Stimulated activated memory B cell treated with anti-CD40 and anti-IgM and Interleukin-4, amounts not matched to agents 10 μg/mL and 1 μg/mL and 100 μg/mL, for 72 hours (primary cell): Measurements from ENCODE around the gene TNXB.
A peak's percentile ranks its signal among the peaks of the same experiment; 100 is the strongest.

ENCODE experiments used
- ATAC-seq: fragments of 150-1000 bp; cut with Tn5 transposase; 2 replicates; pipeline ENCODE4 v1.10.0; 2021
- H3K27ac Mint-ChIP-seq: one replicate; pipeline ENCODE4 v1.8.0; 2022; ENCODE audit warnings: mild to moderate bottlenecking, mixed read lengths
- H3K27me3 Mint-ChIP-seq: one replicate; pipeline ENCODE4 v1.8.0; 2022; ENCODE audit warnings: mixed read lengths
- H3K36me3 Mint-ChIP-seq: one replicate; pipeline ENCODE4 v1.8.0; 2022; ENCODE audit warnings: mixed read lengths
- H3K4me1 Mint-ChIP-seq: one replicate; pipeline ENCODE4 v1.8.0; 2022; ENCODE audit warnings: mixed read lengths
- H3K4me3 Mint-ChIP-seq: one replicate; pipeline ENCODE4 v1.8.0; 2022; ENCODE audit warnings: mild to moderate bottlenecking, moderate library complexity, mixed read lengths
- H3K9me3 Mint-ChIP-seq: one replicate; pipeline ENCODE4 v1.8.0; 2022; ENCODE audit warnings: mixed read lengths

TNXB gene

GRCh38 chr6:32086661-32087573 lies 22.2 kb downstream of the TNXB start:
- peak overlapping the region; percentile 27 for H3K4me3 Mint-ChIP-seq
- peak; percentile 86 for ATAC-seq
- H3K9me3 Mint-ChIP-seq: no peaks in the 10 kb centered on the region
- peaks cover 62% of the 10 kb centered on the region for H3K27me3 Mint-ChIP-seq
- H3K36me3 Mint-ChIP-seq: no peaks in the 10 kb centered on the region
- peaks cover 20% of the 10 kb centered on the region for H3K4me1 Mint-ChIP-seq
- no peak overlapping the region for H3K27ac Mint-ChIP-seq

GRCh38 chr6:32085759-32086459 lies 23.2 kb downstream of the TNXB start:
- no peak overlapping the region for H3K27ac Mint-ChIP-seq
- peaks cover 20% of the 10 kb centered on the region for H3K4me1 Mint-ChIP-seq
- no peaks in the 10 kb centered on the region for H3K9me3 Mint-ChIP-seq
- H3K4me3 Mint-ChIP-seq: peak overlapping the region; percentile 3
- H3K36me3 Mint-ChIP-seq: no peaks in the 10 kb centered on the region
- peaks cover 70% of the 10 kb centered on the region for H3K27me3 Mint-ChIP-seq
- no peak for ATAC-seq

GRCh38 chr6:32084780-32085179 lies 24.4 kb downstream of the TNXB start:
- H3K4me1 Mint-ChIP-seq: peaks cover 20% of the 10 kb centered on the region
- no peak overlapping the region for H3K27ac Mint-ChIP-seq
- H3K27me3 Mint-ChIP-seq: peaks cover 73% of the 10 kb centered on the region
- no peaks in the 10 kb centered on the region for H3K9me3 Mint-ChIP-seq
- H3K36me3 Mint-ChIP-seq: no peaks in the 10 kb centered on the region
- no peak overlapping the region for H3K4me3 Mint-ChIP-seq
- no peak for ATAC-seq

DNA sequence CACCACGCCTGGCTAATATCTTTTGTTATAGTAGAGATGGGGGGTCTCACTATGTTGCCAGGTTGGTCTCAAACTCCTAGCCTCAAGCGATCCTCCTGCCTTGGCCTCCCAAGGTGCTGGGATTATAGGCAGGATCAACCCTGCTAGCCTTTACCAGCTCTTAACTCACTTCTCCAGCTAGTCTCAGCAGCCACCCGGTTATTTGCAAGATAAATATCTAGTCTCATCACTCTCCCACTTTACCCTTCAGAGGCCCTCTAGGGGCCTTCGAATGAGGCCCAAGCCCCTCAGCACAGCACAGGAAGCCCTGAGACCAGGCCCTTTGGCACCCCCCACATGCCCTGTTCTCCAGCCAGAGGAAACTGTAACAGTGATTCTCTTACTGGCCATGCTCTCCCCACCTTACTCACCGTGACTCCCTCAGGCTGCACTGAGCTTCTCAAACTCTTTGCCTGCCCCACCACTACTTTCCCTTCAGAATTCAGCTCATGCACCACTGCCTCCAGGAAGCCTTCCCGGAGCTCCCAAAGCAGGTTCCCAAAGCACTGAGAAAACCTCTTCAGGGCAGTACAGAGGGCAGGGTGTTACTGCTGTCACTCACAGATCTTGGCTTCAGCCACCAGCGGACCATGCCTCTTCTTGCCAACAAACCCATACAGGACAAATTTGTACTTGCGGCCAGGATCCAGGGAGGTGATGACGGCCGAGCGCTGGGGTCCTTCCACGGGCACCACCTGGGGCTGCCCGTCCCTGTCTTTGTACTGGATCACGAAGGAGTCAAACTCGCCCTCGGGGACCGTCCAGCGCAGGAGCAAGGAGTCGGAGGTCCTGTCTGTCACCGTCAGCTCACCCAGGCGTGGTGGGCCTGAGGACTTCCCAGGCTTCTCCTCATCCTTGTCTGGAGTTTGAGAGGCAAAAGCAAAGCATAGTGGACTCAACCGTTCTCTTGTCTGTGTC lies 25.0 kb downstream of the TNXB start:
- Mint-ChIP-seq H3K9me3 (no peaks in the 10 kb centered on the region), H3K4me3 (no peak overlapping the region), H3K27ac (no peak overlapping the region), H3K36me3 (no peaks in the 10 kb centered on the region), H3K27me3 (peaks cover 66% of the 10 kb centered on the region), H3K4me1 (peaks cover 20% of the 10 kb centered on the region)
- ATAC-seq: no peak

DNA sequence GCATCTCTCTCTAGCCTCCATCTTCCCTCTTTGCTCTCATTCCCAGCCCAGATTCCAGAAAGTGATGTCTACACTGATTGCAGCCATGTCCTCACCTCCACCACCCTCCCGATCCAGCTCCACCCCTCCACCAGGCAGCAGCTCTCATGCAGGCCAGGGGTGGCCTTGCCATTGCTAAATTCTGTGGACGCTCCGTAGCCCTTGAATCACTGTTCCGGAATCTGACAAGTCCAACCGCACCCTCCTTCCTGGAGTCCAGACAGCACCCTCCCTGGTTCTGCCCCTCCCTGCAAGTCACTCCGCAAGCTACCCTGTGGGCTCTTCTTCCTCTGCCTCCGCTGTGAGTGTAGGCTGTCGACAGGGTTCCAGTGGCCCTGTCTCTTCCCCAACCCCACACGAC lies 26.2 kb downstream of the TNXB start:
- no peaks in the 10 kb centered on the region for H3K36me3 Mint-ChIP-seq
- no peak overlapping the region for H3K27ac Mint-ChIP-seq
- H3K9me3 Mint-ChIP-seq: no peaks in the 10 kb centered on the region
- H3K4me1 Mint-ChIP-seq: peaks cover 20% of the 10 kb centered on the region
- no peak overlapping the region for H3K4me3 Mint-ChIP-seq
- ATAC-seq: no peak
- H3K27me3 Mint-ChIP-seq: peaks cover 62% of the 10 kb centered on the region

DNA sequence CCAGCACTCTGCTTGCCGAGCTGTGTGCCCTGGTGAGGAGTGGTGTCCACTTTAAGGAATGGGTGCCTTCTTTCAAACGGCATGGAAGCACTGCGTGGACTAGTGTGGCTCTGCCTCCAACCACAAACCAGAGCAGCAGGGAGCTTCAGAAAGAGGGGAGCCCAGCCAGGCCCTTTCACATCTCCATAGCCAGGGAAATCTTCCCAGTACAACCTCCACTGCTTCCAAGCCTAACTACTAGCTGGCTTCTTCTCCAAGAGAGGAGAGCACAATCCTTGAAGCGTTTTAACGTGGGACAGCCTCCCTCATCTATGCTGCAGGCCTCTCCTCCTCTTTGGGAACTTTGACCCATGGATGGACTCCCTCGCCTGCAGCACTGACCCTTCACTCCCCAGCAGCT lies 26.7 kb downstream of the TNXB start:
- H3K9me3 Mint-ChIP-seq: no peaks in the 10 kb centered on the region
- peaks cover 20% of the 10 kb centered on the region for H3K4me1 Mint-ChIP-seq
- no peak overlapping the region for H3K4me3 Mint-ChIP-seq
- no peaks in the 10 kb centered on the region for H3K36me3 Mint-ChIP-seq
- no peak for ATAC-seq
- H3K27me3 Mint-ChIP-seq: peaks cover 62% of the 10 kb centered on the region
- no peak overlapping the region for H3K27ac Mint-ChIP-seq

DNA sequence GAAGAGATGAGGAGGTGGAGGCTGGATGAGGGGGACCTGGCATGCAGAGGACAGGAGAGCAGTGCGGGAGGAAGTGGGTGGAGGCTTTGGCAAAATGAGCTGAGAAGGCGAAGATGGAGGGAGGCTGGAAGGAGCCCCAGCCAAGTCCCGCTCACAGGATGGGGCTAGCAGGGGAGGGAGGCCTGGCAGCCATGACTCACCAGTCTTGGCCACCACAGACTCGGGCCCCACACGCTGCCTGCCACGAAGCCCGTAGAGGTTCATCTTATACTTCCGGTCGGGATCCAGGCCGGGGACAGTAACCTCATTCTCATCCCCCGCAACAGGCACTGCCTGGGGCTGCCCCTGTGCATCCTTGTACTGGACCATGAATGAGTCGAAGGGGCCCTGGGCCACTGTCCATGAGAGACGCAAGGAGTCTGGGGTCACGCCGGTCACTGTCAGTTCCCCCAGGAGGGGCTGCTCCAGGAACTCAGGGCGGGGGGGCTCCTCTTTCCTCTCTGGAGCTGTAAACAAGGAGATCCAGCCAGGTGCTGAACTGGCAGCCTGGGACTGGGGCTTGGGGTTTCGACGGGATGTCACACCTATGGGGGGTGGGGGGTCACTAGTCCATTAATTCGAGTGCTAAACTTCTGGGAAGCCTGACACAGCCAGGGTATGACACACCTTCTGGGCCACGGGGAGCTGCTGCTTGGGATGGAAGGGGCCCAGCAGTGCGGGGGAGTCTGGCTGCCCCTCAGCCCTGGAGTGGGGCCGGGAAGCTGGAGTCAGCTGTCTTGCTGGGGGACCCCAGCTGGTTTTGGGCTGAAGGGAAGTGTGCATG lies 27.8 kb downstream of the TNXB start:
- Mint-ChIP-seq H3K9me3 (no peaks in the 10 kb centered on the region), H3K27ac (no peak overlapping the region), H3K27me3 (peaks cover 62% of the 10 kb centered on the region), H3K36me3 (no peaks in the 10 kb centered on the region), H3K4me3 (no peak overlapping the region), H3K4me1 (peaks cover 12% of the 10 kb centered on the region)
- no peak for ATAC-seq

GRCh38 chr6:32079566-32080290 lies 29.4 kb downstream of the TNXB start:
- no peak overlapping the region for H3K4me3 Mint-ChIP-seq
- no peak for ATAC-seq
- H3K9me3 Mint-ChIP-seq: no peaks in the 10 kb centered on the region
- H3K27me3 Mint-ChIP-seq: peaks cover 58% of the 10 kb centered on the region
- H3K36me3 Mint-ChIP-seq: no peaks in the 10 kb centered on the region
- H3K27ac Mint-ChIP-seq: no peak overlapping the region
- no peaks in the 10 kb centered on the region for H3K4me1 Mint-ChIP-seq

DNA sequence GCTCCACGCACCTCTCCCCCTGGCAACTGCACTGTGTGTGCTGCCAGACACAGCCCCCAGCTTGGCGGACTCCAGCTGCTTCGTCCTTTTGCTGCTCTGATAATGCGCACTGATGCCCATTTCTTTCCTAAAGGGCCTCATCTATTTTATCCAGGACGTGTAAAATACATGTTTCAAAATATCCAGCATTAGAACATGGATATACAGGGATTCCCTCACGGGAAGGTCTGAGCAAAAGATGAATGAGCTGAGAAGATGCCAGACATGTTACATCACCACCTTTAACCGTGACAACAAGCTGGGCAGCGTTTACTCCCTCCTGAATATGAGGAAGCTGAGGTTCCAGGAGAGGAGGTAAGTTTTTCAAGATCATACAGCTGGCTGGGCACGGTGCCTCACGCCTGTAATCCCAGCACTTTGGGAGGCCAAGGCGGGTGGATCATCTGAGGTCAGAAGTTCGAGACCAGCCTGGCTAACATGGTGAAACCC lies 32.8 kb downstream of the TNXB start:
- Mint-ChIP-seq H3K27ac (no peak overlapping the region), H3K27me3 (peaks cover 50% of the 10 kb centered on the region), H3K4me1 (no peaks in the 10 kb centered on the region), H3K4me3 (no peak overlapping the region), H3K9me3 (no peaks in the 10 kb centered on the region), H3K36me3 (no peaks in the 10 kb centered on the region)
- no peak for ATAC-seq

DNA sequence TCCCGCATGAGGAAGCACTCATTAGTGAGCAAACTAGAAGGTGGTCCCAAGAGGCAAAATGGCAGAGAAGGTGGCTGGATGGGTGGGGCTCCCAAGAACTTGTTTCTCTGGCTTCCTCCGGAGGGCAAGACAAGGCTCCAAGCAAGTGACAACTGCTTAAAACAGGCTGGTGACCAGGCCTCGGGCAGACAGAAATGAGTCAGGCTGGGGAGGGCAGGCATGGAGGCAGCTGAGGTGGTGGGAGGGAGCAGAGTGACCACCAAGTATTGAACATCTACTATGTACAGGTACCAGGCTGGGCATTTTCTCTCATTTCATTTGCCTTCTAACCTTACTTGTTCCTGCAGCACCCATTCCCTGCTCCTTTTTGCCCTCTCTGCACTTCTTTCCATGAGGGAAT lies 33.4 kb downstream of the TNXB start:
- H3K9me3 Mint-ChIP-seq: no peaks in the 10 kb centered on the region
- H3K27ac Mint-ChIP-seq: no peak overlapping the region
- no peaks in the 10 kb centered on the region for H3K4me1 Mint-ChIP-seq
- ATAC-seq: no peak
- H3K36me3 Mint-ChIP-seq: no peaks in the 10 kb centered on the region
- peaks cover 50% of the 10 kb centered on the region for H3K27me3 Mint-ChIP-seq
- H3K4me3 Mint-ChIP-seq: no peak overlapping the region

GRCh38 chr6:32074996-32075532 lies 34.1 kb downstream of the TNXB start:
- Mint-ChIP-seq H3K9me3 (no peaks in the 10 kb centered on the region), H3K4me3 (no peak overlapping the region), H3K27me3 (peaks cover 51% of the 10 kb centered on the region), H3K27ac (no peak overlapping the region), H3K36me3 (no peaks in the 10 kb centered on the region), H3K4me1 (no peaks in the 10 kb centered on the region)
- ATAC-seq: no peak

GRCh38 chr6:32073613-32074012 lies 35.5 kb downstream of the TNXB start:
- H3K4me3 Mint-ChIP-seq: no peak overlapping the region
- H3K9me3 Mint-ChIP-seq: no peaks in the 10 kb centered on the region
- no peak for ATAC-seq
- H3K27ac Mint-ChIP-seq: no peak overlapping the region
- H3K4me1 Mint-ChIP-seq: no peaks in the 10 kb centered on the region
- peaks cover 65% of the 10 kb centered on the region for H3K27me3 Mint-ChIP-seq
- no peaks in the 10 kb centered on the region for H3K36me3 Mint-ChIP-seq

DNA sequence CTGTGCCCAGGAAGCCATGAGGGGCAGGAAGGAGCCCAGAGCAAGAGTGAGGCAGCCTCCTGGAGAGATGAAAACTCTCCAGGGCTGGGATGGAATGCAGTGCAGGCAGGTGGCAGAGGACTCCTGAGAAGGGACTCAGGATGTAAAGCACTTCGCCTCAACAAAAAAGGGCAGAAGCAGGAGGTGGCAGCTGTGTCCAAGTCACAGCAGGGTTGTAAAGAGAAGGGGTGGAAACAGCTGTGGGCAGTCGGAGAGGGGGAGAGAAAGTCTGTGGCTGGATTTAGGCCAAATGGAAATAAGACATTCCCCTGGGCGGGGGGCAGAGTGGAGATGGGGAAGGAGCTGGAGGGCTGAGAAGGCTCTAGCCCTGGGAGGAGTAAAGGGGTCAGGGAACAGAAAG lies 36.0 kb downstream of the TNXB start:
- Mint-ChIP-seq H3K9me3 (no peaks in the 10 kb centered on the region), H3K36me3 (no peaks in the 10 kb centered on the region), H3K27ac (no peak overlapping the region), H3K4me3 (no peak overlapping the region), H3K4me1 (no peaks in the 10 kb centered on the region), H3K27me3 (peaks cover 66% of the 10 kb centered on the region)
- ATAC-seq: no peak
